ENCODE measurements around the gene CEP85.

Gene CEP85, protein sequence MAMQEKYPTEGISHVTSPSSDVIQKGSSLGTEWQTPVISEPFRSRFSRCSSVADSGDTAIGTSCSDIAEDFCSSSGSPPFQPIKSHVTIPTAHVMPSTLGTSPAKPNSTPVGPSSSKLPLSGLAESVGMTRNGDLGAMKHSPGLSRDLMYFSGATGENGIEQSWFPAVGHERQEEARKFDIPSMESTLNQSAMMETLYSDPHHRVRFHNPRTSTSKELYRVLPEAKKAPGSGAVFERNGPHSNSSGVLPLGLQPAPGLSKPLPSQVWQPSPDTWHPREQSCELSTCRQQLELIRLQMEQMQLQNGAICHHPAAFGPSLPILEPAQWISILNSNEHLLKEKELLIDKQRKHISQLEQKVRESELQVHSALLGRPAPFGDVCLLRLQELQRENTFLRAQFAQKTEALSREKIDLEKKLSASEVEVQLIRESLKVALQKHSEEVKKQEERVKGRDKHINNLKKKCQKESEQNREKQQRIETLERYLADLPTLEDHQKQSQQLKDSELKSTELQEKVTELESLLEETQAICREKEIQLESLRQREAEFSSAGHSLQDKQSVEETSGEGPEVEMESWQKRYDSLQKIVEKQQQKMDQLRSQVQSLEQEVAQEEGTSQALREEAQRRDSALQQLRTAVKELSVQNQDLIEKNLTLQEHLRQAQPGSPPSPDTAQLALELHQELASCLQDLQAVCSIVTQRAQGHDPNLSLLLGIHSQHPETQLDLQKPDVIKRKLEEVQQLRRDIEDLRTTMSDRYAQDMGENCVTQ

DNA sequence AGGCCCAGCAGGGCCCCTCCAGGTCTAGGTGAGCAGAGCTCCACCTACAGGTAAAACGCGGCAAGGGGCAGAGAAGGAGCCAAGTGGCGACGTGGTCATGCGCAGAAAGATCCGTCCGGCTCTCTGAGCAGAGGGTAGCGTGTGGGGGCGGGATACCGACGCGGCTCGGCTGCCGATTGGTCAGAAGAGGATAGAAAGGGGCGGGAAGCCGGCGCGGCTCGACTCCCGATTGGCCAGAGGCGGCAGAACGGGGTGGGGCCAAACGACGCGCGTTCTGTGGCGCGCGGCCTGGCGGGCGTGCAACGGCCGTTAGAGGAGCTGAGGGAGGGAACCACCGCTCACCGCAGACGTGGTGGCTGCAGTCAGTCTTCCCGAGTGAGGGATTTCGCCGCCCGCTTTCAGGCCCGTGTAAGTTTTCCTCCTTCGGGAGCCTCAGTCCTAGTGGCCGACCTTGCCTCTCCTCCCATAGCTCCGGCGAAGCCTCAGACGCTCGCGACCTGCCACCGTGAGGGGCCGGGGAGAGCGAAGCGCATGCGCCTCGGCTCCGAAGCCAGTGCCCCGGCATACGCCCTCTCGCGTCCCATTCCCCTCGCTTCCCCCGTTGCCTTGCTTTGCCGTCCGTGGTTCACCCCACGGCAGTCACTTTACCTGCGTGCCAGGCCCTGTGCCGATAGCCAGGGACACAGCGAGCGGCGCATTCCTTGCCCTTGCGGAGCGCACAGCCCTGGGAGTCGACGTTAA lies at the start of gene CEP85:
Gene CEP85, plus strand, starts transcription at position 298 of the 741 bp plus-strand sequence. CDS start 5,584 bp downstream, outside the sequence.
- DNase-seq, result peak; percentile 97

DNA sequence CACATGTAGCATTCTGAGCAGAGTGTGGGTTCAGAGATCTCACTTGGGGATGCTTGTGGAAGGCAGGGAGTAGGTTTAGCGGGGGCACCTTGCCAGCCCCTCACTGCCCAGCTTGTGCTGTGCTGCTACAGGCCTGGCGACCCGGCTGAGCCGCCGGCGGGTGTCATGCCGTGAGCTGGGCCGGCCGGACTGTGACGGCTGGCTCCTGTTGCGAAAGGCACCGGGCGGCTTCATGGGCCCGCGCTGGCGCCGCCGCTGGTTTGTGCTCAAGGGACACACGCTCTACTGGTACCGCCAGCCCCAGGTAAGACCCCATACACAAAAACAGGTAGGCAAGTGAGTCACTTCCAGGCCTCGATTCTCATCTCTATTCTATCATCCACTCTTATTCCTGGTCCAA lies 49.1 kb upstream of the CEP85 start:
- no peak for DNase-seq

DNA sequence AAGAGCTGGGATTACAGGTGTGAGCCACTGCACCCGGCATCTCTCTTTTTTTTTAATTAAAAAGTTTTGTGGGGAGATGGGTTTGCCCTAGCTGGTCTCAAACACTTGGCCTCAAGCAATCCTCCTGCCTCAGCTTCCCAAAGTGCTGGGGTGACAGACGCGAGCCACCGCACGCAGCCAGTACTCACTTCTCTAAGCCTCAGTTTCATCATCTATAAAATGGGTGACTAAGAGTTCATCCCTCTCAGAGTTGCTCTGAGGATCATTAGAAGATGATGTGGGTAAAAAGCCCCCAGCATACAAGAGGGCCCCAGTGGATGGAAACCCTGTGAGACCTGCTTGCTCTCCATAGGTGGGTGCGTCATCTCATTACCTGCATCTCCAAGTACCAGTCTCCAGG lies 46.1 kb upstream of the CEP85 start:
- DNase-seq, result no peak

DNA sequence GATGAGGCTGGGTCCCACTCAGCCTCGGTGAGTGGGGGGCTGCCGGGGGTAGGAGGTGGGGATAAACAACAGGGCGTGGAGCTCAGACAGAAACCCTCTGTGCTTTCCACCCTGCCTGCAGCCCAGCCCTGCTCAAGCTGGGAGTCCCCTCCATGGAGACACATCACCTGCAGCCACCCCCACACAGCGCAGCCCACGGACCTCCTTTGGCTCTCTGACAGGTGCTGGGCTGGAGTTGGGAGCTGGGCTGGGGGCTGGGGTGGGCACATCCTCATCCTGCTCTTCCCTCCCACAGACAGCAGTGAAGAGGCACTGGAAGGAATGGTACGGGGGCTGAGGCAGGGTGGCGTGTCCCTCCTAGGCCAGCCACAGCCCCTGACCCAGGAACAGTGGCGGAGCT lies 45.5 kb upstream of the CEP85 start:
- no peak for DNase-seq

DNA sequence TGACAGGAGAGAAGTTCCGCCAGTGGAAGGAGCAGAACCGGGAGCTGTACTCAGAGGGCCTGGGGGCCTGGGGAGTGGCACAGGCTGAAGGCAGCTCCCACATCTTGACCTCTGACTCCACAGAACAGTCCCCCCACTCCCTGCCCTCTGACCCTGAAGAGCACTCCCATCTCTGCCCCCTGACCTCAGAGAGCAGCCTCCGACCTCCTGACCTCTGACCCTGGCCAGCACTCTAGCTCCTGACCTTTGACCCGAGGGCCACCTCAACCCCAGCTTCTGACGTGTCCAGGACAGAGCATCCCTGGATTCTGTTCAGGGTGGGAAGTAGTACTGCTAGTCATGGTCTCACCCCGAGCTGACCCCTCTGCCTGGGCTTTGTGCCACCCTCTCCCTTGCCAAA lies 44.7 kb upstream of the CEP85 start:
- DNase-seq, result no peak

DNA sequence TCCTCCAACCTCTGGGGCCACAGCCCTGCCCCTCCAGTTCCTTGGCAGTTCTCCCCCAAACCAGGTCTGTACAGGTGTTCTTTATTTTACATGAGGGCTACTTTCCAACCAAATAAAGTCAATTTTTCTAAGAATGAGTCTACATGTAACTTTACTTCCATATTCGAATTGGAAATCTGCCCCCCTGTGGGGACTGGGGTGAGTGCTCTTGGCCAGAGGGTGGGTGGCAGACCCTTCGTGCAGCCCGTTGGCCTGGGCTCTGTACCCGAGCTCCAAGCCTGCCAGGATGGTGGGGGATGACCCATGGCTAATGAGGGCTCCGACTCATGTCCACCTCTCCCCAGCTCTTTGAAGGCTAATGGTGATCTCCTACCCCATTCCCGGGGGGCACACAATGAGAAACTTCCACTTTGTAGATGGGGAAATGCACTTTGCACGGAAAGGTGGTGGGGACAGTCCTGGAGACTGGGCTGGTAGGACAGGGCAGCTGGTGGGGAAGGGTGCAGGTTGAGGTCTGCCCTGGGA lies 44.2 kb upstream of the CEP85 start:
- DNase-seq, result no peak

DNA sequence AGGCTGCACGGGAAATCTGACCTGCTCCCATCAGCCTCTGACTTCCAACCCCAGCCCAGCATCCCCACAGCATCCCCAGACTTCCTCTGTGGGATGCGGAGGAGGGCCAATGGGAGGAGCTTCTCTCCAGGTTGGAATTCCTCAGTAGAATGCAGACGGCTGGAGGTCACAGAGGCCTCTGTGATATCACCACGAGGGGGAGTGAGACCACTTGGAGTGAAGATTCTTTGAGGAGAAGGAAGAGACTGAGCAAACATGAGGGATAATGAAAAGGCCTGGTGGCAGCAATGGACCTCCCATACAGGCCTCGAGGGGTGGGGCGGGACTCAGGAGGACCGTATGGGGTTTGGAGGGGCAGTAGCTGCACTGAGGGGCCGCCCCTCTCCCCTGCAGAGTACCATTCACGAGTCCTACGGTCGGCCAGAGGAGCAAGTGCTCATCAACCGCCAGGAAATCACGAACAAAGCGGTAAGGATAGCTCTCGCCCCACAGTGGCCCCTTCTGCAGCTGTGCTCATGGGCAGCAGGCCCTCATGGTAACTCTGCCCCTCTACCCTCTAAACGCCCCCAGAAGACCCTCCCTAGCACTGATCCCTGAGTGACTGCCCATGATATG lies 43.5 kb upstream of the CEP85 start, which contains the start of gene CATSPER4:
Gene CATSPER4, plus strand, starts transcription at position 230 of the 615 bp plus-strand sequence. Its CDS starts 26 bp downstream, at position 256.
- DNase-seq, result no peak

DNA sequence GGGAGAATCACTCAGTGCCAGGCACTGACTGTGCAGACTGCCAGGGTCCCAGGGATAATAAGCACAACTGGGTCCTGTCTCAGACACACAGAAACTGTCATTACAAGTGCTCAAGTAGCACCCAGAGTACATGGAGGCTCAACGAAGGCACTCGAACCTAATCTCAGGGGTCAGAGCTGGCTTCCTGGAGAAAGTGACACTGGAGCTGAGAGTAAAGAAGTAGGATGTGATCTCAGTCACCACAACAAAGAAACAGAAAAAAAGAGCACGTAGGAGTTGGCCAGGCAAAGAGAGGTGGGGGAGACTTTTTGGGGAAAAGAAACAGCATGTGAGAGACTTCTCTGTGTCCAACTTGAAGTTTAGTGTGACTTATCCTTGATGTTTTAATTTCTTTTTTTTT lies 42.3 kb upstream of the CEP85 start:
- no peak for DNase-seq

DNA sequence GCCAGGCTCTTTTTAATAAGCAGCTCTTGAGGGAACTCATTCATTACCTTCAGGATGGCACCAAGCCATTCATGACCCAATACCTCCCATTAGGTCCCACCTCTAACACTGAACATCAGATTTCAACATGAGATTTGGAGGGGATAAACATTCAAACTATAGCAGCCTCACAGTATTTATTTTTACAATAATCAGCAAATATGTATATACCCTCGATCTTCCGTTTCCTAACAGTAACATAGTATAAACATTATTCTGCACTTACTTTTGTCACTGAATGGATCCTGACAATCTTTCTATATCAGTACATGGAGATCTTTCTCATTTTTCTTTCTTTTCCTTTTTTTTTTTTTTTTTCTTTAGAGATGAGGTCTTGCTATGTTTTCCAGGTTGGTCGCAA lies 38.2 kb upstream of the CEP85 start:
- no peak for DNase-seq

DNA sequence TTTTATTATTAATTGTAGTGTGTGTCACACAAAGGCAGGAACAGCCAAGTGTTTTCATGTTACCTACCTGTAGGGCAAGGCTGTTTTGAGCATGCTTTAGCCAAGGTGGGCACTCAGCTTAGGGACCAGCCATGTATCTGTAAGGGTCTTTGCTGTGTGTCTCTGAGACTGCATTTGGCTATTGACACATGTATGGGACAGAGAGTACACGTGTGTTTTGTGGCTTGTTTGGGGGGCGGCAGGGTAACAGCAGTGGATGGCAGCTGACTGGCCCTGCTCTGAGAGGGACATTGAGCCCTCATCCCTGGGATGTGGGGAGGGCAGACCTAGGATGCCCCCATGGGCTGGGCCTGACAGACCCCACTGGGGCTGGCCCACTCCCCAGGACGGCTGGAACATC lies 36.7 kb upstream of the CEP85 start:
- no peak for DNase-seq

DNA sequence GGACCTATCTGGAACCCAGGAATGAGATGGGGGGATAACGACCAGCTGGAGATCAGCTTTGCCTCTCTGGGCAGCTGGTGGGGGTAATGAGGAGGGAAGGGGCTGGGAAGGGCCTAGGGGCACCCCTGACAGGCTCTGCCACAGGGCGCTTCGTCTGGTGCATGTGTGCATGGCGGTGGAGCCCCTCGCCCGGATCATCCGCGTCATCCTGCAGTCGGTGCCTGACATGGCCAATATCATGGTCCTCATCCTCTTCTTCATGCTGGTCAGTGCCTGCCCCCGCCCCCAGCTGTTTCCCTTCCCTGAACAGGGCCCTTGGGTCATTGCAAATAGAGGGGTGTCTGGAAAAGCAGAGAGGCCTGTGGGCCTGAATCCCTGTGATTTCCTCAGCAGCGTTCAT lies 36.2 kb upstream of the CEP85 start:
- no peak for DNase-seq

DNA sequence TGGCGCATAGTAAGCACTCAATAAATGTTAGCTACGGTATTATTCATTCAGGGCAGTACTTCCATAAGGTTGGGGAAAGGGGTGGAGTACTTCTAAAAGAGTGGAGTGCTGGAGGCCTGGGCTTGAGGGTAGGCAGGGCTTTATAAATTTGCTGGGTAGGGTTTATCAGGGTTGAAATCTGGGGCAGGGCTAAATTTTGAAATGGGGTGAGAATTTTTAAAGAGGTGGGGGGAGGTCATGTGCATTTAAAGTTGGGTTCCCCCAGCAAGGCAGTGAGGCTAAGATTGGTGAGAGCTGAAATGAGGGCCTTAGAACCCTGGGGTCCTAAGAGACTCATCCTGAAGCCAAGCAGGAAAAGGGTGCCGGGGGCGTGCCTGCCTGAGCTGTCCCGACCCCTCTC lies 33.6 kb upstream of the CEP85 start:
- no peak for DNase-seq

DNA sequence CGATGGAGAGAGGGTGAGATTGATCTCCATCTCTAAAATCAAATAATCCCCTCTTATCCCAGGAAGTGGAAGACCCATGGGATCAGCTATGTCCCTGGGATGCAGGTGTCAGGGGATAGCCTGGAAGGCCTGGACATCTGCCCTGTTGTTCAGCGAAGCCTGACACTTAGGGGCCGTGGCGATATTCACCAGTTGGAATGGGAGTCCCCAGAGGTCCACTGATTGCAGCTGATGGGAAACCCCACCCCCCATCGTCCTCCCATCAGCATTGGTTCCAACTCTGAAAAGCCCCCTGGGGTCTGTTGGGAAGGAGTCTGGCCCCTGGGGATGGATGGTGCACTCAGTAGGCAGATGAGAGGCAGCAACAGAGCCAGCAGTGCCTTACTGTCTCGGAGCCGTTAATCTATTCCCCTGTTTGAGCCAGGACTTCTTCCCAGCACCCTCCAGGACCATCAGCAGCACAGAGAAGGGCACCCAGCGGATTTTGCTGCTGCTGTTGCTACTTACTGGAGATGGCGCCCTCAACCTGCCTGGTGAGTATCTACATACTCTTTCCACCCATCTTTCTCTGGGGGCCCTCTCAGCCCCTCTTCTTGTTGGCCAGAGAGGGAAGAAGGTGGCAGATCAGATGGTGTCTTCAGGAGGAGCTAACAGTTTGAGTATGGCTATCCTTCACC lies 30.2 kb upstream of the CEP85 start:
- DNase-seq, result no peak

DNA sequence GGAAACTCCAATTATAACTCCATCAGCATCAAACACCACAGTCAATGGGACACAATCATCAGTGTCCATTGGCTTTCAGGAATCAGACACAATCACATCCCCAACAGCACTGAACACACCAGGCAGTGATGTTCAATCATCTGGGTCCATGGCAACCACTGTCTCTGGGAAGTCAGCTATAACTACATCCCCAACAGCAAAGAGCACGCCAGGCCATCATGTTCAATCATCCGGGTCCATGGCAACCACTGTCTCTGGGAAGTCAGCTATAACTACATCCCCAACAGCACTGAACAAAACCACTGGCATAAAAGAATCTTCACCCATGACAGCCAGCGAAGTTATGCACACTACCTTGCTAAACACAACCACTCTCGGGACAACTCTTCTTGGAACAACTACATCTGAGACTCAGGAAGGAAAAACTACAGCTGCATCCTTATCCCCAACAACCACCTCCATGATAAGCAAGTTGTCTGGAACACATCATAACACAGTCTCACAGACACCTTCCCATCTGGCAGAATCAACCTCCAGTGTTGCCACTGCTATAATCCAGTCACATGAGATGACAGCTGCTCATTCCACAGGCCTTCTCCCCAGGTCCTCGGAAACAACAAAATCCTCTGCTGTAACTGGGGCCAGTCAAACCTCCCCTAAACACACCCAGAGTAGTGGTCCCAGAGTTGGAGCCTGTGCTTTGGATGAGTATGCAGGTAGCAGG lies 23.7 kb upstream of the CEP85 start:
- no peak for DNase-seq

DNA sequence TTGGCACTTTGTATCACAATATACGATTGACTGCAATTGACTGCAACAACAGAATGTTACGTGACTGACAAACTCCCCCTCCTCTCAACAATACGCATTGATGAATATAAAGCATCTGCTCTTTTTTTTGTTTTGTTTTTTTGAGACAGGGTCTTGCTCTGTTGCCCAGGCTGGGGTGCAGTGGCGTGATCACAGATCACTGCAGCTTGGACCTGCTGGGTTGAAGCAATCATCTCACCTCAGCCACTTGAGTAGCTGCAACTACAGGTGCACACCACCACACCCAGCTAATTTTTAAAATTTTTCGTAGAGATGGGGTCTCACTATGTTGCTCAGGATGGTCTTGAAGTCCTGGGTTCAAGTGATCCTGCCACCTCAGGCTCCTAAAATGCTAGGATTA lies 21.3 kb upstream of the CEP85 start:
- DNase-seq, result no peak

DNA sequence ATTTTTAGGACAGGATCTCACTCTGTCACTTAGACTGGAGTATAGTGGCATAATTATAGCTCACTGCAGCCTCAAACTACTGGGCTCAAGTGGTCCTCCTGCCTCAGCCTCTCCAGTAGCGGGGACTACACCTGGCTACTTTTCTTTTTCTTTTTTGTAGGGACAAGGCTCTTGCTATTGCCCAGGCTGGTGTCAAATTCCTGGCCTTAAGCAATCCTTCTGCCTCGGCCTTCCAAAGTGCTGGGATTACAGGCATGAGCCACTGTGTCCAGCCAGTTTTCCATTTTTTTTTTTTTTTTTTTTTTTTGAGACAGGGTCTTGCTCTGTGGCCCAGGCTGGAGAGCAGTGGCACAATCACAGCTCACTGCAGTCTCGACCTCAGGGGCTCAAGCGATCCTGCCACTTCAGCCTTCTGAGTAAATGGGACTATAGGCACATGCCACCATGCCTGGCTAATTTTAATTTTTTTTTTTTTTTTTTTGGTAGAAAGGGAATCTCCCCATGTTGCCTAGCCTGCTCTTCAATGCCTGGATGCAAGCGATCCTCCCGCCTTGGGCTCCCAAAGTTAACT lies 20.6 kb upstream of the CEP85 start:
- DNase-seq, result no peak

DNA sequence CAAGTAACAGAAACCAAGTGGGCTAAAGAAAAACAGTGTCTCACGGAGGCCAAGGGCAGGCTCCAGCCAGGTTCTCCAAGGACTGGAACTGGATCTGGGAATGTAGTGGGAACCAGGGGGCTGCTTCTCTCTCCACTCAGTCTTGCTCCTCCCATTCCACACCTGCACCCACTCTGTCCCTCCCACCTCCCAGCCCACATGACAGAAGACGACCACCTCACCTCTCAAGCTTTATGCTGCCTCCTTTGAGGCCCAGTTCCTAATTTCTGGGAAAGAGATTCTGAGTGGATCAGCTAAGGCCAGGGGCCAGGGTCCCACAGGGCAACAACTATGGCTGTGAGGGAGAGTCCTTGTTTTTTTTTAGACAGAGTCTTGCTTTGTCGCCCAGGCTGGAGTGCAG lies 18.8 kb upstream of the CEP85 start:
- DNase-seq, result no peak

DNA sequence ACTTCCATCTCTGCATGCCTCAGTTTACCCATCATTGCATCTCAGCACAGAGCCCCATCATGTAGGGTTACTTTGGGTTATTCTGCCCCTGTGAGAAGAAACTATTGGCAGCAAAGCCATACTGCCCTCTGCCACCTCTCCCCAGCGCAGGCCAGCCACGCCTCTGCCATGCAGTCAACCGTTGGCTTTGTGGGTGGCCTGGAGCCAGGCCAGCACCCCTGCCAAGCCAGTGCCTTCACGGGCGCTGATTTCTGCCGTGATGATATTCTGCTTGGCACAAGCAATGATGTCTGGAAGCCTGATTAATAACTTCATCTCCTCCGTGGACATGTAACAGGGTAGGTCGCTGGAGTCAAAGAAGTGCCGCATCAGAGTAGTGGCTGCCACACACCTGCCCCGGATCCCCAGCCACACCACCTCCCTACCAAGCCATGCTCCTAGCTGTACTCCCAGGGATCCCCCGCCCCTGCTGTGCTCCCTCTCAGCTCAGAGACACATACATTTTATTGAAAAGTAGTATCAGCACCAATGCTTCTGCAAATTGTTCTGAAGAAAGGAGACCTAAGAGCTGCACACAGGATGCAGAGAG lies 15.0 kb upstream of the CEP85 start:
- no peak for DNase-seq

DNA sequence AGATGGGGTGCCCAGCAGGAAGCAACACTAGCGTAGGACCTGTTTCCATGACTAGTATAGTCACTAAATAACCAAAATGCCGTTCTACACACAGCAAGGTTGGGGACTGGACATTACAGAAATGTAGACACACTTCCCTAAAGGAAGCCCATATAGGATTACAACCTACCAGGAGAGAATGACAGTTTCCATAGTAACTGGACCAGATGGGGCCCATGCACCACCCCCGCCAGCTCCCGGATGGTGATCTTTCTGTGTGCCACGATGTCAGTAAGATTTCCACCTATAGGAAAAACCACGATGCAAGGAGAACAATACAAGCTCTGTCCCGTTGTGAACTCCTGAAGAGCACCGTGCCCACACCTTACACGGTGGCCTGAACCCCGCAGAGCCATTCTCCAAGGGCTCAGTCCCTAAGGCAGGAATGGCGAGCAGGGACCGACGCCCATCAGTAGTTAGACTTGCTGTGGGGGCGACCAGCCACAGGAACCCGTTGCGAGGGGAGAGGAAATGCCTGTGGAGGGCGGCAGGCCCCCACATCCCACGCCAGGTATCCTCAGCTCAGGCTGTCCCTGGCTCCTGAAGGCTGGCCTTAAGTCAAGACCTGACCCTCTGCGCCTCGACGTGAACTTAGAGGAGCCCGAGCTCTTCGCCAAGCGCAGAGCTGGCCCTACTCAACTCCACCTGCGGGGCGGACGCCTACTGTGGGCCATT lies 13.6 kb upstream of the CEP85 start:
- DNase-seq, result no peak

DNA sequence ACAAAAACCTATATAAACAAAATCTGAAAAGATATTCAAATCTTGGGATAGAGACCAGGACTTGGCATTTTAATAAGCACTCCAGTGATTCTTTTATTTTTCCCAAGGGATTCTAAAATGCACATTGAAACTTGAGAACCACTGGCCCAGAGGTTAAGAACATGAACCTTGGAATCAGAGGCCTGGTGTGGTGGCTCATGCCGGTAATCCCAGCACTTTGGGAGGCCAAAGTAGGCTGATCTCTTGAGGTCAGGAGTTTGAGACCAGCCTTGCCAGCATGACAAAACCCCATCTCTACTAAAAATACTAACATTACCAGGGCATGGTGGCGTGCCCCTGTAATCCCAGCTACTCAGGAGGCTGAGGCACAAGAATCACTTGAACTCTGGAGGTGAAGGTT lies 12.9 kb upstream of the CEP85 start:
- DNase-seq, result no peak

All from CD4-positive, alpha-beta T cell treated with Interleukin-15 for 1 hour (primary cell).